ENCODE measurements around the gene SELENOV. TPM values are rescaled to one million over a fixed set of nuclear protein-coding genes. Genes with fewer than 3 reads are reported as not detected.
A peak's percentile ranks its signal among the peaks of the same experiment; 100 is the strongest.

SELENOV gene
- total and polyA plus RNA-seq, 9 of the 15 experiments (the other 6 are each of a cell fraction or from before 2014, with no cell fraction given): 0.04 to 0.09 (median 0.06) TPM; not detected in 4

GRCh38 chr19:39502640-39503417, 12.1 kb upstream of the SELENOV start (continued):
- TF ChIP-seq NCOR1 (IDR thresholded peaks at IDR 0.05) (no peak), NR2C2 (CRISPR knock-in tag; IDR thresholded peaks at IDR 0.05) (peak; percentile 90), NR2C2 (tag; IDR thresholded peaks at IDR 0.05) (peak; percentile 18; the same call in 1 of the 2 replicates), SMARCA4 (IDR thresholded peaks at IDR 0.05) (no peak), LARP7 (IDR thresholded peaks at IDR 0.05) (no peak), FOXP1 (CRISPR knock-in tag; IDR thresholded peaks at IDR 0.05) (peak; percentile 100), PRDM10 (IDR thresholded peaks at IDR 0.05; ENCODE audit: partially characterized antibody) (no peak), ZC3H11A (IDR thresholded peaks at IDR 0.05; ENCODE audit: low read depth, low read length) (no peak), MNT (conservative IDR thresholded peaks at IDR 0.05) (peak in 1 of 2 experiments; percentile 26; a peak in 1 of 4 replicates), SAP30 (IDR thresholded peaks at IDR 0.05; ENCODE audit: borderline replicate concordance, insufficient read depth, low read depth, low read length, poor library complexity, severe bottlenecking) (no peak), RBM25 (IDR thresholded peaks at IDR 0.05; ENCODE audit: low read depth, low read length, severe bottlenecking) (peak; percentile 32), HES1 (IDR thresholded peaks at IDR 0.05; ENCODE audit: low read depth) (no peak), CREB3 (tag; conservative IDR thresholded peaks at IDR 0.05; ENCODE audit: low read depth) (no peak), ZFP91 (CRISPR knock-in tag; IDR thresholded peaks at IDR 0.05) (no peak)

Measured in K562 (cell line).